GM18520 (cell line): ENCODE measurements around the gene LIN28A.

Experiments
- ATAC-seq: cut with Tn5 transposase; IDR thresholded peaks from one replicate; pipeline ENCODE4 v1.9.1; 2021; ENCODE audit not compliant: unreplicated experiment

LIN28A gene

GRCh38 chr1:26387447-26387846 is 23.2 kb upstream of the LIN28A start:
- ATAC-seq: no peak

GRCh38 chr1:26388791-26389445 is 21.7 kb upstream of the LIN28A start:
- no peak for ATAC-seq

- ATAC-seq: no peak
Observed at GRCh38 chr1:26389604-26390247, 20.9 kb upstream of the LIN28A start.

- no peak for ATAC-seq
Observed at GRCh38 chr1:26391450-26391849, 19.2 kb upstream of the LIN28A start.

GRCh38 chr1:26395754-26396153 is 14.9 kb upstream of the LIN28A start:
- no peak for ATAC-seq

GRCh38 chr1:26399034-26399433 is 11.6 kb upstream of the LIN28A start:
- no peak for ATAC-seq

- ATAC-seq: no peak
Observed at GRCh38 chr1:26401891-26402290, 8.7 kb upstream of the LIN28A start.

GRCh38 chr1:26403656-26404055 is 7.0 kb upstream of the LIN28A start:
- no peak for ATAC-seq

- ATAC-seq: no peak
Observed at GRCh38 chr1:26404641-26405040, 6.0 kb upstream of the LIN28A start.

GRCh38 chr1:26405281-26405915 is 5.2 kb upstream of the LIN28A start:
- no peak for ATAC-seq

GRCh38 chr1:26408604-26409003 is 2.0 kb upstream of the LIN28A start:
- ATAC-seq: no peak

GRCh38 chr1:26409191-26409807 is 1.3 kb upstream of the LIN28A start:
- ATAC-seq: no peak

- ATAC-seq: no peak
Observed at GRCh38 chr1:26411624-26412074, 1.0 kb downstream of the LIN28A start.

- no peak for ATAC-seq
Observed at GRCh38 chr1:26412180-26412840, 1.7 kb downstream of the LIN28A start.

GRCh38 chr1:26413031-26413430 is 2.4 kb downstream of the LIN28A start:
- ATAC-seq: no peak

- no peak for ATAC-seq
Observed at GRCh38 chr1:26417111-26417759, 6.6 kb downstream of the LIN28A start.

- ATAC-seq: no peak
Observed at GRCh38 chr1:26418865-26419349, 8.3 kb downstream of the LIN28A start.

- no peak for ATAC-seq
Observed at GRCh38 chr1:26419494-26419893, 8.9 kb downstream of the LIN28A start.

GRCh38 chr1:26429721-26430120 is 19.1 kb downstream of the LIN28A start:
- ATAC-seq: no peak

GRCh38 chr1:26431979-26432695 is 21.5 kb downstream of the LIN28A start, which contains the start of gene DHDDS:
TSS of gene DHDDS (plus strand) at chr1:26432321. CDS start at chr1:26432946, 625 bp downstream.
- peak; percentile 92 for ATAC-seq
